Measurements from ENCODE around the gene AMBRA1. TPM values are rescaled to one million over a fixed set of nuclear protein-coding genes. Genes with fewer than 3 reads are reported as not detected.

The AMBRA1 gene
- total and polyA plus RNA-seq, 9 donors: 9.6 to 15.8 (median 13.5) TPM

GRCh38 chr11:46422588-46422987 lies 171.2 kb downstream of the AMBRA1 start:
- peaks cover 29% of the 10 kb centered on the region for H3K36me3 ChIP-seq (ENCODE audit: control insufficient read depth, insufficient read depth, low read length)
- H3K4me3 ChIP-seq (ENCODE audit: low read length): no peak overlapping the region
- no peak for DNase-seq
- H3K27ac ChIP-seq (ENCODE audit: low read length): no peak overlapping the region
- H3K9me3 ChIP-seq (replicated peaks; ENCODE audit: control insufficient read depth, low read depth, low read length): no peaks in the 10 kb centered on the region
- no peaks in the 10 kb centered on the region for H3K4me1 ChIP-seq (ENCODE audit: control insufficient read depth, insufficient read depth, low read length)
- WGBS (ENCODE audit: insufficient coverage): 58% methylated on average over 2 of the region's 7 CpGs
- H3K27me3 ChIP-seq (ENCODE audit: control insufficient read depth, insufficient read depth, low read length): no peaks in the 10 kb centered on the region

- H3K4me3 ChIP-seq (ENCODE audit: low read length): no peak overlapping the region
- peaks cover 35% of the 10 kb centered on the region for H3K36me3 ChIP-seq (ENCODE audit: control insufficient read depth, insufficient read depth, low read length)
- 81% methylated on average over 6 of the region's 8 CpGs for WGBS (ENCODE audit: insufficient coverage)
- H3K27me3 ChIP-seq (ENCODE audit: control insufficient read depth, insufficient read depth, low read length): no peaks in the 10 kb centered on the region
- H3K9me3 ChIP-seq (replicated peaks; ENCODE audit: control insufficient read depth, low read depth, low read length): no peaks in the 10 kb centered on the region
- DNase-seq: no peak
- no peak overlapping the region for H3K27ac ChIP-seq (ENCODE audit: low read length)
- no peaks in the 10 kb centered on the region for H3K4me1 ChIP-seq (ENCODE audit: control insufficient read depth, insufficient read depth, low read length)
Observed at GRCh38 chr11:46421257-46421880, 172.5 kb downstream of the AMBRA1 start.

GRCh38 chr11:46420513-46420912 lies 173.3 kb downstream of the AMBRA1 start:
- no peak for DNase-seq
- Histone ChIP-seq H3K4me1 (ENCODE audit: control insufficient read depth, insufficient read depth, low read length) (no peaks in the 10 kb centered on the region), H3K9me3 (replicated peaks; ENCODE audit: control insufficient read depth, low read depth, low read length) (no peaks in the 10 kb centered on the region), H3K27me3 (ENCODE audit: control insufficient read depth, insufficient read depth, low read length) (no peaks in the 10 kb centered on the region), H3K4me3 (ENCODE audit: low read length) (no peak overlapping the region), H3K36me3 (ENCODE audit: control insufficient read depth, insufficient read depth, low read length) (peaks cover 39% of the 10 kb centered on the region), H3K27ac (ENCODE audit: low read length) (no peak overlapping the region)
- WGBS (ENCODE audit: insufficient coverage): no CpG with 5 or more reads among the region's 1 CpG

GRCh38 chr11:46418751-46419150 lies 175.1 kb downstream of the AMBRA1 start:
- H3K36me3 ChIP-seq (ENCODE audit: control insufficient read depth, insufficient read depth, low read length): peaks cover 46% of the 10 kb centered on the region
- WGBS (ENCODE audit: insufficient coverage): no CpG with 5 or more reads among the region's 5 CpGs

GRCh38 chr11:46417711-46418110 lies 176.1 kb downstream of the AMBRA1 start:
- 28% methylated on average over 2 of the region's 7 CpGs for WGBS (ENCODE audit: insufficient coverage)
- H3K36me3 ChIP-seq (ENCODE audit: control insufficient read depth, insufficient read depth, low read length): peaks cover 47% of the 10 kb centered on the region
- no peak overlapping the region for H3K27ac ChIP-seq (ENCODE audit: low read length)
- no peaks in the 10 kb centered on the region for H3K9me3 ChIP-seq (replicated peaks; ENCODE audit: control insufficient read depth, low read depth, low read length)
- no peak for DNase-seq
- no peaks in the 10 kb centered on the region for H3K27me3 ChIP-seq (ENCODE audit: control insufficient read depth, insufficient read depth, low read length)
- no peak overlapping the region for H3K4me3 ChIP-seq (ENCODE audit: low read length)
- H3K4me1 ChIP-seq (ENCODE audit: control insufficient read depth, insufficient read depth, low read length): peaks cover 6% of the 10 kb centered on the region

More at GRCh38 chr11:46418751-46419150, 175.1 kb downstream of the AMBRA1 start:
- Histone ChIP-seq H3K27me3 (ENCODE audit: control insufficient read depth, insufficient read depth, low read length) (no peaks in the 10 kb centered on the region), H3K4me3 (ENCODE audit: low read length) (no peak overlapping the region), H3K9me3 (replicated peaks; ENCODE audit: control insufficient read depth, low read depth, low read length) (no peaks in the 10 kb centered on the region), H3K27ac (ENCODE audit: low read length) (no peak overlapping the region), H3K4me1 (ENCODE audit: control insufficient read depth, insufficient read depth, low read length) (peaks cover 6% of the 10 kb centered on the region)
- no peak for DNase-seq

GRCh38 chr11:46414879-46415278 lies 178.9 kb downstream of the AMBRA1 start:
- Histone ChIP-seq H3K4me1 (ENCODE audit: control insufficient read depth, insufficient read depth, low read length) (peaks cover 6% of the 10 kb centered on the region), H3K27me3 (ENCODE audit: control insufficient read depth, insufficient read depth, low read length) (no peaks in the 10 kb centered on the region), H3K9me3 (replicated peaks; ENCODE audit: control insufficient read depth, low read depth, low read length) (no peaks in the 10 kb centered on the region), H3K27ac (ENCODE audit: low read length) (no peak overlapping the region), H3K36me3 (ENCODE audit: control insufficient read depth, insufficient read depth, low read length) (peaks cover 38% of the 10 kb centered on the region), H3K4me3 (ENCODE audit: low read length) (no peak overlapping the region)
- WGBS (ENCODE audit: insufficient coverage): 45% methylated on average over 1 of the region's 3 CpGs
- no peak for DNase-seq

- DNase-seq: no peak
Observed at GRCh38 chr11:46414466-46414796, 179.4 kb downstream of the AMBRA1 start.

GRCh38 chr11:46413760-46414465 lies 179.9 kb downstream of the AMBRA1 start:
- Histone ChIP-seq H3K4me1 (ENCODE audit: control insufficient read depth, insufficient read depth, low read length) (peaks cover 6% of the 10 kb centered on the region), H3K27me3 (ENCODE audit: control insufficient read depth, insufficient read depth, low read length) (no peaks in the 10 kb centered on the region), H3K9me3 (replicated peaks; ENCODE audit: control insufficient read depth, low read depth, low read length) (no peaks in the 10 kb centered on the region), H3K36me3 (ENCODE audit: control insufficient read depth, insufficient read depth, low read length) (peaks cover 42% of the 10 kb centered on the region), H3K27ac (ENCODE audit: low read length) (no peak overlapping the region), H3K4me3 (ENCODE audit: low read length) (no peak overlapping the region)
- WGBS (ENCODE audit: insufficient coverage): 91% methylated on average over 8 of the region's 9 CpGs
- no peak for DNase-seq

More at GRCh38 chr11:46414466-46414796, 179.4 kb downstream of the AMBRA1 start:
- H3K36me3 ChIP-seq (ENCODE audit: control insufficient read depth, insufficient read depth, low read length): peaks cover 41% of the 10 kb centered on the region
- no peaks in the 10 kb centered on the region for H3K9me3 ChIP-seq (replicated peaks; ENCODE audit: control insufficient read depth, low read depth, low read length)
- H3K4me3 ChIP-seq (ENCODE audit: low read length): no peak overlapping the region
- peaks cover 6% of the 10 kb centered on the region for H3K4me1 ChIP-seq (ENCODE audit: control insufficient read depth, insufficient read depth, low read length)
- WGBS (ENCODE audit: insufficient coverage): 88% methylated on average over 3 of the region's 5 CpGs
- H3K27ac ChIP-seq (ENCODE audit: low read length): no peak overlapping the region
- H3K27me3 ChIP-seq (ENCODE audit: control insufficient read depth, insufficient read depth, low read length): no peaks in the 10 kb centered on the region

- WGBS (ENCODE audit: insufficient coverage): no CpG with 5 or more reads among the region's 5 CpGs
Observed at GRCh38 chr11:46410021-46410420, 183.8 kb downstream of the AMBRA1 start.

GRCh38 chr11:46408407-46408986 lies 185.3 kb downstream of the AMBRA1 start:
- whole genome bisulfite sequencing (ENCODE audit: insufficient coverage): 96% methylated on average over 5 of the region's 6 CpGs
- Histone ChIP-seq H3K9me3 (replicated peaks; ENCODE audit: control insufficient read depth, low read depth, low read length) (no peaks in the 10 kb centered on the region), H3K27ac (ENCODE audit: low read length) (no peak overlapping the region), H3K4me1 (ENCODE audit: control insufficient read depth, insufficient read depth, low read length) (no peaks in the 10 kb centered on the region), H3K27me3 (ENCODE audit: control insufficient read depth, insufficient read depth, low read length) (no peaks in the 10 kb centered on the region), H3K4me3 (ENCODE audit: low read length) (no peak overlapping the region), H3K36me3 (ENCODE audit: control insufficient read depth, insufficient read depth, low read length) (peaks cover 52% of the 10 kb centered on the region)
- DNase-seq: no peak

More at GRCh38 chr11:46410021-46410420, 183.8 kb downstream of the AMBRA1 start:
- Histone ChIP-seq H3K27me3 (ENCODE audit: control insufficient read depth, insufficient read depth, low read length) (no peaks in the 10 kb centered on the region), H3K4me1 (ENCODE audit: control insufficient read depth, insufficient read depth, low read length) (peaks cover 5% of the 10 kb centered on the region), H3K4me3 (ENCODE audit: low read length) (no peak overlapping the region), H3K27ac (ENCODE audit: low read length) (no peak overlapping the region), H3K36me3 (ENCODE audit: control insufficient read depth, insufficient read depth, low read length) (peaks cover 50% of the 10 kb centered on the region), H3K9me3 (replicated peaks; ENCODE audit: control insufficient read depth, low read depth, low read length) (no peaks in the 10 kb centered on the region)
- DNase-seq: no peak
